OCI-M1 (cell line): ENCODE results near the gene SUGP2.

ENCODE experiments used
- DNase-seq: peaks from one replicate; lab custom pipeline; 2025; lab: John Stamatoyannopoulos, UW

SUGP2 gene

DNA sequence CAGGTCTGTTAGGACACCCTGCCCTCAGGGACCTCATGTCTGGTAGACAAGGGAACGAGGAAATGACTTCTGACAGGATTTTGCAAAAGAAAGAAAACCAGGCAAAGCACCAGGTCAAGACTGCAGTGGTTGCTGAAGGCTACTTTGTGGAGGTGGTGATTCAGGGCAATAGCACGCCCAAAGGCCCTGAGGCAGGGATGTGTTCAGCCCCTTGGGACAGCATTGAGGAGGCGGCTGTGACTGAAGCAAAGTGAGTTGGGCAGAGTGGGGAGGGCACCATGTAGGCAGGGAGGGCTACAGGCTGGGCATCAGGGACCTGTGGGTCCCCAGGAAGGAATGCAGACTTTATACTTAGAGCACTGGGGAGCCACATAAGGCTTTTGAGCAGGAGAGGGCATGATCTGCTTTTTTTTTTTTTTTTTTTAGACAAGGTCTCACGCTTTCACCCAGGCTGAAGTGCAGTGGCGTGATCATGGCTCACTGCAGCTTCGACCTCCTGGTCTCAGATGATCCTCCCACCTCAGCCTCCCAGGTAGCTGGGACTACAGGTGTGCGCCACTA lies 81.5 kb downstream of the SUGP2 start:
- DNase-seq, result no peak

DNA sequence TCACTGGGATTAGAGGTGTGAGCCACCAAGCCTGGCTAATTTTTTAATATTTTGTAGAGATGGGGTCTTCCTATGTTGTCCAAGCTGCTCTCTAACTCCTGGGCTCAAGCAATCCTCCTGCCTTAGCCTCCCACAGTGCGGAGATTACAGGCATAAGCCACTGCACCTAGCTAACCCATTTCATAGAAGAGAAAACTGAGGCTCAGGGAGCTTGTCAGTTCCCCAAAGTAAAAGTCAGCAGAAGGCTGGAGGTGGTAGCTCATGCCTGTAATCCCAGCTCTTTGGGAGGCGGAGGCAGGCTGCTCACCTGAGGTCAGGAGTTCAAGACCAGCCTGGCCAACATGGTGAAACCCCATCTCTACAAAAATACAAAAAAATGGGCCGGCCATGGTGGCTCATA lies 83.5 kb downstream of the SUGP2 start:
- no peak for DNase-seq

DNA sequence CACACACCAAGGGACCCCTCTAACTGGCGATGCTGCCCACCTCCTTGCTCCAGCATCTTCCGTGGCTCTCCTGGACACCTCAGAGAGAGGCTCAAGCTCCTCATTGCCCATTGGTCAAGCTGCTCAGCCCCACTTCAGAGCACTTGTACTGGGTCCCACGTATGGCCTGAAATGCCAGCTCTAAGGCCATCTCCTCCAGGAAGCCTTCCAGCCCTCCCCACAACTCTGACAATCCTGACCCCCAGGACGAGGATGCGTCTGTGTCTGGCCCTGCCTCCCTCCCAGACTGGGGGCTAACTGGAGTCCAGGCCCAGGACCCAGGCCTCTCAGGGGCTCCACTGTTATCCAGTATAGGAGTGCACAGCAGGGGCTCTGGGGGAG lies 84.4 kb downstream of the SUGP2 start:
- no peak for DNase-seq

DNA sequence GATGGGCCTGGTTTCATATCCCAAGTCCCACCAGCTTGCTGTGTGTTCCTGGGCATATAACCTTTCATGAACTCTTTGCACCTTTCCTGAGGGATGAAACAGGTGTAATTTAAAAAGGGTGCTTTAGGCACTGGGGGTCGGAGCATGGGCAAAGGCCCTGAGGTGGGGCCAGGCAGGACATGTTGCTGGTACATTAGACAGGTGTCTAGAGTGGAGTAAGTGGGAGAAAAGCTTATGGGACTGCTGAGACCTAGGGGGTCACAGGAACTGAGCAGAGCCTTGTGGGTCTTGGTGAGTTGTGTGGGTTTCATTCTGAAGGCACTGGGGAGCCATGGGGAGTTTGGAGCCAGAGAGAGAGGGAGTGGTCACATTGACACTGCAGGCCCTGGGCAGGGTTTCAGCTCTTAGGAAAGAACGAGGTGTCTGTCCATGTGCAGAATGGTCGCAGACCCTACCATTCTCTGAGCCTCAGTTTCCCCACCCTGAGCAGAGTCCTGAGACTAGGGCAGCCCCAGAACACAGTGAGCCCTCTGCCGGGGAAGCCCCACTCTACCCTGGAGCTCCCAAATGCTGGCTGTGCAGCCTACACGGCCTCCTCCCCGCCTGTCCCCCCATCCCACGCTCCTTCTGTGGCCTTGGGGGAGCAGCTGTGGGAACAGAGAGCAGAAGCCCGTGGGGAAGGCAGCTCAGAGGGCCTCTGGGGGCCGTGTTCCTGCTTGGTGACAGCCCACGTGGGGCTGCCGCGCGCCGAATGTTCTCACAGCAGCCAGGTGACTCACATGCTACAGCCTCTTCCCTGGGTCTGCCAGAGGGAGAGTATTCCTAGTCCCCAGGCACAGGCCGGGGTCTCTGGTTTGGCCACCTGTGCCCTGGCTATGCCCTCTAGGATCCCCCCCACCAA lies 85.0 kb downstream of the SUGP2 start:
- no peak for DNase-seq

DNA sequence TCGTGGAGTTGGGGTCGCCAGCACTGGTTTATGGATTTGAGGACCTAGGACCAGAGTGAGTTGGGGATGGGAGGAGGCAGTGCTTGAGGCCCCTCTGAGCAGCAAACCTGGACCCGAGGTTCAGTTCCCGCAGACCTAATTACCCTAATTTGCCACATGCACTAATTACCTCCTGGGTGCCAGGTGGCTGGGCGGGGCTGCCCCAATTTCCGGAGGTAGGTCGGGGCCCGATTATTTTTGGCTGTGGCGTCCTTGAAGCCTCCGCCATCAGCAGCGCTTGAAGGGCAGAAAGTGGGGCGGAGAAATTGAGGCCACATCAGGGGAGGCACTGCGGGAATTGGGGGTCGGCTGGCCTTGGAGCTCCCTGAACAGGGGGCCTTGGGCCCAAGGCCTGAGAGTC lies 86.4 kb downstream of the SUGP2 start:
- DNase-seq, result no peak

DNA sequence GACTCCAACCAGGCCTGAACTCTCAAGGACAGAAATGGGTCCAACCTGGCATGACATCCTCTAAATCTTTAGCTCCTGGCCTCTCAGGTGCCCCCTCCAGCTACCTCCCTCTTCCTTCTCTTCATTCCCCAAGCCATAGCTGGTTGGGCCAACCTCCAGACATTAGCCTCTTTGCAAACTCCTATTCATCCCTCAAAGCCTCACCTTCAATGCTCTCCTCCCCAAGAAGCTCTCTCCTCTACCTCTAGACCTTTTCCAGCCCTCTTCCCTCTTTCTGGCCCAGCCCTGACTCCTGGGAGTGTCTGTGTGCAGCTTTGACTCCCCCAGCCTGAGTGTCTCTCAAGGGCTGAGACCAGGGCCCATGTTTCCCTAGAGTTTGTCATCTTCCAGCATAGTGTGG lies 87.0 kb downstream of the SUGP2 start:
- DNase-seq, result no peak

DNA sequence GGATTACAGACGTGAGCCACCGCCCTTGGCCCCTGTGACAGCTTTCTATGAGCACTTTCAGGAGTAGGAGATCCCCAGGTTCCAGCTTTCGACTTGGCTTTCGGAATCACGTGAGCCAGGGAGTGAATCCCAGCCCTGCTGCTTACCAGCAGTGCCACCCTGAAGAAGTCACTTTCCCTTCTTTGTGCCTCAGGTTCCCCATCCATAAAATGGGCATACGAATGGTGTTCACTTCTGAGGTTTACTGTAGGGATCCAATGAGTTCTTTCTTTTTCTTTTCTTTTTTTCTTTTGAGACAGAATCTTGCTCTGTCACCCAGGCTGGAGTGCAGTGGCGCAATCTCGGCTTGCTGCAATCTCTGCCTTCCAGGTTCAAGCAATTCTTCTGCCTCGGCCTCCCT lies 88.0 kb downstream of the SUGP2 start:
- DNase-seq, result no peak

DNA sequence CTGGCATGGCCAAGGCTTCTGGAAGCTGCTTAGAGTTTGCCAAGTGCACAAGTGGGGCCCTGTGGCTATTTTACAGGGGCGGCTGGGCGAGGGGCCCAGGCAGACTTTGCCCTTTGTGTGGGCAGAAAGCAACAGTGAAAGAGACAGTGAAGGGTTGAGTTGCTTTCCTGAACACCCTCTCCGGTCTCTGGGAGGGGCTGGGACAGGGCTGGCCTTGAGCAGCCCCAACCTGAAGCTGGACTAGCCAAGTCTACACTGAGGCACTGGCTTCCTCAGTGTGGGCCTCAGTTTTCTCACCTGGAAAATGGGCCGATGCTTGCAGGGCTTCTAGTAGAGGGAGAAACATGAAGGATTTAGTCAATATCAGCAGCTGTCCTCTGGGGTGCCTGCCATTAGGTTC lies 89.9 kb downstream of the SUGP2 start:
- no peak for DNase-seq

DNA sequence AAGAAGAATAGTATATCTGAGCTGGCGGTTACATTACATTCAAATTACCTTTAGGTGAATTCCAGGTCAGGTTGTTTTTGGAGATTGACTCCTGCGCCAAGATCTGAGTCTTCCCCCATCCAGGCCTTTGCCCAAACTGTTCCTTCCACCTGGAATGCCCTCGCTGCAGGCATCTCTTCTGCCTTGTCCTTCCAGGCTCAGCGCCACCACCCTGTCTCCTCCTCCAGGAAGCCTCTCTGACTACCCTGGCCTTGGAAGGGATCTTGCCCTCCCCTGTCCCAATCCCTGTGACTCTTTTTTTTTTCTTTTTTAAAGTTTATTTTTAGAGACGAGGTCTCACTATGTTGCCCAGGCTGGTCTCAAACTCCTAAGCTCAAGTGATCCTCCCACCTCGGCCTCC lies 90.6 kb downstream of the SUGP2 start:
- no peak for DNase-seq

DNA sequence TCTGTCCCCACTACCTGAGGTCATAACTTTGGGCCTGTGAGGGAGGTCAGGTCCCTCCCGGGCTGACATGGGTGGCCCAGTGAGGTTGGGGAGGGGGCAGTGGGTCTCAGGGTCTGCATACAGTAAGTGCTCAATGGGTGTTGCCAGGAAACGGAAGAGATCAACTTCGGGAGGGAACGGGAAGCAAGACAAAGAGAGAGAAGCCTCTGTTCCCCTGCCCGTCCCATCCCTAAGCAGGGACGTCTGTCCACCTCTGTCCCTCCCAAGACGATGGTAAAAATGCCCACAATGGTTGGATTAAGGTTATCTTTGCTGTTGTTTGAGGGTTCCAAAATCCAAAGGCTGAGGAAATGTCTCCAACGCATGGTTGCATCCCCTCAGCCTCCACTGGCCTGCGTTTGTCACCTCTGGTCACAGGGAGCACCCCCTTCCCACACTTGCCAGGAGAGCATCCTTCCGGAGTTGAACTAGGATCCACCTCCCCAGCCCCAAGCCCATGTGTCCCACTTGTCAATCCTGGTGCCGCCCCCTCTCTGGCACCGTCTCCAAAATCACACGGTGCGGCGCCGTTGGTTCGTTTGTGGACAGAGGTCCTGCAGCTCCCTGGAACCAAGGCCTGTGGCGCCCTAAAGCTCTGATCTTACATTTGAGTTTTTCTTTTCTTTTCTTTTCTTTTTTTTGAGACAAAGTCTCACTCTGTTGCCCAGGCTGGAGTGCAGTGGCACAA lies 91.5 kb downstream of the SUGP2 start:
- no peak for DNase-seq
